OCI-LY7 (cell line): Measurements from ENCODE around the gene MUC6.

Source experiments
- EZH2phosphoT487 ChIP-seq: fragments of 200-600 bp; sonication (generic); IDR thresholded peaks from 2 replicates; pipeline ENCODE4 v1.6.1; 2018; ENCODE audit warnings: low read depth, borderline replicate concordance, mild to moderate bottlenecking, mixed run types, antibody characterized with exemption, low read length, moderate library complexity, mixed read lengths
- TF ChIP-seq, protein P1 (sequence below): fragments of 200-600 bp; sonication (generic); conservative IDR thresholded peaks from 2 replicates; pipeline ENCODE4 v1.5.1; 2014; ENCODE audit warnings: mild to moderate bottlenecking, antibody characterized with exemption, low read length, moderate library complexity, mixed read lengths

- TF ChIP-seq, protein P1, sequence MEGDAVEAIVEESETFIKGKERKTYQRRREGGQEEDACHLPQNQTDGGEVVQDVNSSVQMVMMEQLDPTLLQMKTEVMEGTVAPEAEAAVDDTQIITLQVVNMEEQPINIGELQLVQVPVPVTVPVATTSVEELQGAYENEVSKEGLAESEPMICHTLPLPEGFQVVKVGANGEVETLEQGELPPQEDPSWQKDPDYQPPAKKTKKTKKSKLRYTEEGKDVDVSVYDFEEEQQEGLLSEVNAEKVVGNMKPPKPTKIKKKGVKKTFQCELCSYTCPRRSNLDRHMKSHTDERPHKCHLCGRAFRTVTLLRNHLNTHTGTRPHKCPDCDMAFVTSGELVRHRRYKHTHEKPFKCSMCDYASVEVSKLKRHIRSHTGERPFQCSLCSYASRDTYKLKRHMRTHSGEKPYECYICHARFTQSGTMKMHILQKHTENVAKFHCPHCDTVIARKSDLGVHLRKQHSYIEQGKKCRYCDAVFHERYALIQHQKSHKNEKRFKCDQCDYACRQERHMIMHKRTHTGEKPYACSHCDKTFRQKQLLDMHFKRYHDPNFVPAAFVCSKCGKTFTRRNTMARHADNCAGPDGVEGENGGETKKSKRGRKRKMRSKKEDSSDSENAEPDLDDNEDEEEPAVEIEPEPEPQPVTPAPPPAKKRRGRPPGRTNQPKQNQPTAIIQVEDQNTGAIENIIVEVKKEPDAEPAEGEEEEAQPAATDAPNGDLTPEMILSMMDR, result no peak
- TF ChIP-seq EZH2phosphoT487, result no peak
These were observed 35.9 kb downstream of the MUC6 start for GRCh38 chr11:1000357-1001278.
